GM18526 (cell line): Measurements from ENCODE around the gene HMSD.

Experiments
- POLR2A ChIP-seq: IDR thresholded peaks from 3 replicates; pipeline ENCODE4 v1.6.1; 2011; ENCODE audit not compliant: insufficient read length; ENCODE audit errors: extremely low read depth

HMSD gene

DNA sequence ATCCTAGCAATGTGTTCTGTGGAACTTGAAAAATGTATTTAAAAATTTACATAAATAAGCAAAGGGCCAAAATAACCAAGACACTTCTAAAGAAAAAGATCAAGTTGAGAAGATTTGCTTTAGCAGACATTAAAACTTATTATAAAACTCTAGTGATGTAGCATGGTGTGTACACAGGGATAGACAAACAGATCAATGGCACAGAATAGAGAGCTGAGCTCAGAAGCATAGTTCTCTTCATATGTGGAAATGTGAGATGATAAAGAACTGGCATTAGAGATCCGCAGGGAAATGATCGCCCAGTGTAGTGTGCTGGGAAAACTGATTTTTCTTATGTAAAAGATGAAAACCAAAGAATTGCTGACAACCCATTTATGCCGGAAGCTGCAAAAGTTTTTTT lies 60.2 kb downstream of the HMSD start:
- TF ChIP-seq POLR2A = no peak
